ENCODE measurements around the gene CORO2B.
"Not testable (repeated sequence)": the region's sequence is repeated elsewhere in the genome, so short reads cannot be mapped to it uniquely, and the experiment has no call there.

GRCh38 chr15:68604840-68605478 is 26.2 kb downstream of the CORO2B start:
- not testable (repeated sequence) for TF ChIP-seq POLR2A, EP300, POLR2AphosphoS5, CTCF (IDR thresholded peaks at IDR 0.05)
